Suprapubic skin (tissue), 4 donors: ENCODE results near the gene TEX14.
A peak's percentile ranks its signal among the peaks of the same experiment; 100 is the strongest.

ENCODE experiments used
- EP300 ChIP-seq: sonication (generic); formaldehyde crosslinking; IDR thresholded peaks from one replicate; pipeline ENCODE4 v1.6.1; 2017; ENCODE audit warnings: antibody characterized with exemption
- POLR2A ChIP-seq, 2 donors: fragments of 450-650 bp; IDR thresholded peaks; one replicate each; pipeline ENCODE4 v1.6.1; 2017; ENCODE audit warnings: antibody characterized with exemption in 2 of 2, mild to moderate bottlenecking in 2 of 2, moderate library complexity in 2 of 2
- POLR2AphosphoS5 ChIP-seq, 3 donors: sonication (generic); formaldehyde crosslinking; IDR thresholded peaks; one replicate each; pipeline ENCODE4 v1.6.1; 2017; ENCODE audit warnings: antibody characterized with exemption in 3 of 3
- TF ChIP-seq, protein P1 (sequence below), 2 donors: fragments of 200-600 bp in 1 of 2; fragments of 450-650 bp in 1 of 2; sonication (generic) in 1 of 2; IDR thresholded peaks; one replicate each; pipeline ENCODE4 v1.5.1; 2016 to 2019; ENCODE audit warnings: antibody characterized with exemption in 2 of 2, mild to moderate bottlenecking in 1 of 2, moderate library complexity in 1 of 2

- TF ChIP-seq EP300 (no peak), POLR2A (IDR thresholded peaks at IDR 0.05) (no peak), POLR2AphosphoS5 (IDR thresholded peaks at IDR 0.05) (no peak)
- TF ChIP-seq, protein P1, sequence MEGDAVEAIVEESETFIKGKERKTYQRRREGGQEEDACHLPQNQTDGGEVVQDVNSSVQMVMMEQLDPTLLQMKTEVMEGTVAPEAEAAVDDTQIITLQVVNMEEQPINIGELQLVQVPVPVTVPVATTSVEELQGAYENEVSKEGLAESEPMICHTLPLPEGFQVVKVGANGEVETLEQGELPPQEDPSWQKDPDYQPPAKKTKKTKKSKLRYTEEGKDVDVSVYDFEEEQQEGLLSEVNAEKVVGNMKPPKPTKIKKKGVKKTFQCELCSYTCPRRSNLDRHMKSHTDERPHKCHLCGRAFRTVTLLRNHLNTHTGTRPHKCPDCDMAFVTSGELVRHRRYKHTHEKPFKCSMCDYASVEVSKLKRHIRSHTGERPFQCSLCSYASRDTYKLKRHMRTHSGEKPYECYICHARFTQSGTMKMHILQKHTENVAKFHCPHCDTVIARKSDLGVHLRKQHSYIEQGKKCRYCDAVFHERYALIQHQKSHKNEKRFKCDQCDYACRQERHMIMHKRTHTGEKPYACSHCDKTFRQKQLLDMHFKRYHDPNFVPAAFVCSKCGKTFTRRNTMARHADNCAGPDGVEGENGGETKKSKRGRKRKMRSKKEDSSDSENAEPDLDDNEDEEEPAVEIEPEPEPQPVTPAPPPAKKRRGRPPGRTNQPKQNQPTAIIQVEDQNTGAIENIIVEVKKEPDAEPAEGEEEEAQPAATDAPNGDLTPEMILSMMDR (IDR thresholded peaks at IDR 0.05), result peak; percentile 32 to 62
These were observed 114.1 kb downstream of the TEX14 start for GRCh38 chr17:58577696-58578095.
